NCI-H1417 (cell line): Measurements from ENCODE around the gene UBXN11.

Experiments used
- DNase-seq, 3 experiments: peaks; one replicate each; lab custom pipeline; 2025; lab: John Stamatoyannopoulos, UW

UBXN11 gene

GRCh38 chr1:26268290-26269197 lies 37.9 kb downstream of the UBXN11 start:
- no peak for DNase-seq

DNA sequence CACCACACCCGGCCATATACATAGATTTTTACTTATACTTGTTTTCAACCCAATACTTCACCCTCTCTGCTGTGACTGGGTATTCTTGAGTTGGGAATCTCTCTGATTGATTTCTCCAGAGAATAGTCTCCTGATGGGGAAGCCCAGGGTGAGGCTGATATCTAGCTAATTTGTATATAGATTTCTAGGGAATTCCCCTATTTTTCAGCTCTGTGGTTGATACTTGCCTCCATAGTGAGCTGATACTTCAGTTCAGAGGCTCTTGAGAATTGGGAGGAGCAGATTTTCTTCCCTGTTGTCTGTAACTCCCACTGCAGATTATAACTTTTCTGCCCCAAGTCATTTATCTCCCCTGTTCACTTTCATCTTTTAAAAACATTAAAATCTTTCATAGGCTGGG lies 41.0 kb downstream of the UBXN11 start:
- DNase-seq: no peak

- DNase-seq: no peak
Observed at GRCh38 chr1:26263212-26263611, 43.2 kb downstream of the UBXN11 start.

DNA sequence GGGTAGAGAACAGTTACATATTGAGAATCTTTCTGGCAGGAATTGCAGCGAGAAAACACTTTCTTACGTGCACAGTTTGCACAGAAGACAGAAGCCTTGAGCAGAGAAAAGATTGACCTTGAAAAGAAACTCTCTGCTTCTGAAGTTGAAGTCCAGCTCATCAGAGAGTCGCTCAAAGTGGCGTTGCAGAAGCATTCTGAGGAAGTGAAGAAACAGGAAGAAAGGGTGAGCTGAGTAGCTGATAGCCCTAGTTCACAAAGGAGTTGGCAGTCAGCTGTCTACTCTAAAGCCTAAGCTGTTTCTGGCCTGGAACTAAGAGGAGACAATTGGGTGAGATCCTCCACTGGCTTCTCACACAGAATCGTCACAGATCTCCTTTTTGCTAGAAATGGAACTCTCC lies 46.9 kb downstream of the UBXN11 start:
- no peak for DNase-seq

DNA sequence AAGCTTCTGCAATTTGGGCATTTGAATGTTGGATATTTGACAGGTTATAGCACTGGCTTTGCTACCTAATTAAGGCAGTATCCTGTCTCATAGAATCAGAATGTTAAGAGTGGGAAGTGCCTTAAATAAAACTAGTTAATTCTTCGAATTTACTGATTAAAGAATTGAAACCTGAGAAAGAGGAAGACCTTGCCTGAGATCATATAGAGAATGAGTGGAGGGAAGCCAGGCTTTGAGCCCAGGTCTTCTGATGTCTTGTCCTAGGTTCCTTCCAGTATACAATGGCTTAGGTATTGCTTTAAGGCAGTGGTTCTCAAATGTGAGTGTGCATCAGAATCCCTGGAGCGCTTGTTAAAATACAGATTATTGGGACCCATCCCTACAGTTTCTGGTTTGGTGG lies 47.4 kb downstream of the UBXN11 start:
- no peak for DNase-seq

DNA sequence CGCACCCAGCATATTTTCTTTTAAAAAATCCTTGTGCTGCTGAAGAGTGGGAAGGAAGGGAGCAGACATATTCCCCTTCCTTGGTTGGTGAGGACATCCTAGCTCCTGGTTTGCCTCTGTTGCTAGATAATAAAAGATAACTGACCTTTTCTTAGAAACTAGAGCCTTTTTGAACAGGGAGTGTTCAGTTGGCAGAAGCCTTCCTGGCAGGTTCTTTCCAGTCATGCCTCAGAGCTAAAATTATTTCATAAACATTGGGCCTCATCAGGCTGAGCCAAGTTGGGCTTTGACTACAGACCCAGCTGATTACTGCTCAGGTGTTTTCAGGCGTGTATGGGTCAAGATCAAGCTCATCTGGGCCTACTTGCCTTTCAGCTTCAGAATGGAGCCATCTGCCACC lies 49.2 kb downstream of the UBXN11 start:
- no peak for DNase-seq

- no peak for DNase-seq
Observed at GRCh38 chr1:26254404-26254803, 52.0 kb downstream of the UBXN11 start.

GRCh38 chr1:26252718-26253117 lies 53.7 kb downstream of the UBXN11 start:
- no peak for DNase-seq

GRCh38 chr1:26239936-26240335 lies 66.5 kb downstream of the UBXN11 start:
- DNase-seq: no peak

DNA sequence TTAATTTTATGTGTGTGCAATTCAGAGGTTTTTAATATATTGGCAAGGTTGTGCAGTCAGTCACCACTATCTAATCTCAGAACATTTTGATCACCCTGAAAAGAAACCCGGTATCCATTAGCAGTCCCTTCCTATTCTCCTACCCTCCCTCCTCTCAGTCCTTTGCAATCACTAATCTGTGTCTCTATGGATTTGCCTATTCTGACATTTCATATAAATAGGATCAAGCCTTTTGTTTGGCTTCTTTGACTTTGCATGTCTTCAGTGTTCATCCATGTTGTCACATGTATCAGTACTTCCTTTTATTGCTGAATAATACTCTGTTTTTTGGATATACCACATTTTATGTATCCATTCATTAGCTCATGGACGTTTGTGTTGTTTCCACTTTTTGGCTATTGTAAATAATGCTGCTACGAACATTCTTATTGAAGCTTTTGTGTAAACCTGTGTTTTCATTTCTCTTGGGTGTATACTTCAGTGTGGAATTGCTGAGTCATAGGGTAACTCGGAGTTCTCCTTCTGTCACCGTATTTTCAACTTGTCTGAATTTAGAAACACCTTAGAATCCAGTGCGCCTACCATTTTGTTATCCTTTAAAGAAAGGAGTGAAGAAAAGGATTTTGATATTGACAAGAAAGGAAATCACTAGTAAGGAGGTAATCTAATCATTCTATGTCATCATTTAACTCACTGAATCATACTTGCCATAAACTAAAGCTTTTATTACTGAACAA lies 69.0 kb downstream of the UBXN11 start:
- DNase-seq: no peak

- DNase-seq: peak in 1 of 3 experiments; percentile 54
Observed at GRCh38 chr1:26234644-26235370, 71.6 kb downstream of the UBXN11 start.

DNA sequence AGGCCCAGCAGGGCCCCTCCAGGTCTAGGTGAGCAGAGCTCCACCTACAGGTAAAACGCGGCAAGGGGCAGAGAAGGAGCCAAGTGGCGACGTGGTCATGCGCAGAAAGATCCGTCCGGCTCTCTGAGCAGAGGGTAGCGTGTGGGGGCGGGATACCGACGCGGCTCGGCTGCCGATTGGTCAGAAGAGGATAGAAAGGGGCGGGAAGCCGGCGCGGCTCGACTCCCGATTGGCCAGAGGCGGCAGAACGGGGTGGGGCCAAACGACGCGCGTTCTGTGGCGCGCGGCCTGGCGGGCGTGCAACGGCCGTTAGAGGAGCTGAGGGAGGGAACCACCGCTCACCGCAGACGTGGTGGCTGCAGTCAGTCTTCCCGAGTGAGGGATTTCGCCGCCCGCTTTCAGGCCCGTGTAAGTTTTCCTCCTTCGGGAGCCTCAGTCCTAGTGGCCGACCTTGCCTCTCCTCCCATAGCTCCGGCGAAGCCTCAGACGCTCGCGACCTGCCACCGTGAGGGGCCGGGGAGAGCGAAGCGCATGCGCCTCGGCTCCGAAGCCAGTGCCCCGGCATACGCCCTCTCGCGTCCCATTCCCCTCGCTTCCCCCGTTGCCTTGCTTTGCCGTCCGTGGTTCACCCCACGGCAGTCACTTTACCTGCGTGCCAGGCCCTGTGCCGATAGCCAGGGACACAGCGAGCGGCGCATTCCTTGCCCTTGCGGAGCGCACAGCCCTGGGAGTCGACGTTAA lies 72.4 kb downstream of the UBXN11 start, which contains the start of gene CEP85:
Gene CEP85 (plus strand): TSS at position 298 of the 741 bp plus-strand sequence. CDS start 5,584 bp downstream, outside the sequence.
- peak; percentile 96 to 99 (median 98) for DNase-seq
